HL-60 (cell line): ENCODE results near the gene GRAMD1A.

Experiments used
- CTCF ChIP-seq: IDR thresholded peaks from one replicate; pipeline ENCODE4 v1.5.1; 2011; ENCODE audit warnings: low read length, control low read depth, inconsistent platforms; ENCODE audit not compliant: insufficient read depth
- GABPA ChIP-seq: IDR thresholded peaks from 2 replicates; pipeline ENCODE4 v1.6.1; 2012; ENCODE audit warnings: low read depth
- POLR2AphosphoS5 ChIP-seq: IDR thresholded peaks from 2 replicates; pipeline ENCODE4 v1.6.1; 2012; ENCODE audit warnings: low read depth
- SPI1 ChIP-seq: IDR thresholded peaks from 2 replicates; pipeline ENCODE4 v1.6.1; 2012; ENCODE audit warnings: low read depth, mild to moderate bottlenecking, borderline replicate concordance

DNA sequence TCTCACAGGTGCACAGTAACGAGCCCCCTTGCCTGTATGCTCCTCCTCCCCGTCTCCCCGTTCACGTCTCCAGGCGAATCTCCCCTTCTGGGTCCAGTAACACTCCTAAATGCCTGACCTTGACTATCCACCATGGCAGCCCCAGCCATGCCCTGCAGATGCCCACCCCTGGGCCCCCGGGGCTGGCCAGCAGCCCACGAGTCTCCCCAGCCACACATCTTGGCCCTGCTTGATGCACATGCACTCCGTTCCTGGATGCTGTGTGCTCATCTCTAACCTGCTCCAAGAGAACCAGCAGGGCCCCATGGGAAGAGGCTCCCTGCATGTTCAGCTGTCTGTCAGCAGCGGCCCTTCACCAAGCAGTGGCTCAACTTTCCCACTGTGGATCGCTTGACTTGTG lies 73.4 kb downstream of the GRAMD1A start:
- TF ChIP-seq GABPA (no peak), POLR2AphosphoS5 (no peak), SPI1 (no peak), CTCF (no peak)
